OCI-LY3 (cell line): Measurements from ENCODE around the gene CDH4.
A peak's percentile ranks its signal among the peaks of the same experiment; 100 is the strongest.

Source experiments
- H2AFZ ChIP-seq: fragments of 200-600, 300-600 bp; shearing (Covaris generic); 2 replicates; pipeline ENCODE4 v1.6.0; 2014; ENCODE audit warnings: antibody characterized with exemption, low read depth, low read length
- H3K27ac ChIP-seq: fragments of 200-600, 300-600 bp; sonication (generic); 2 replicates; pipeline ENCODE4 v1.5.1; 2014; ENCODE audit warnings: mild to moderate bottlenecking, low read length, moderate library complexity, mixed read lengths
- H3K27me3 ChIP-seq: fragments of 200-600, 300-600 bp; sonication (generic); 2 replicates; pipeline ENCODE4 v1.6.1; 2014; ENCODE audit warnings: low read depth, low read length, mixed read lengths
- H3K36me3 ChIP-seq: fragments of 200-600, 300-600 bp; sonication (generic); replicated peaks from 2 replicates; pipeline ENCODE3; 2014; ENCODE audit warnings: low read depth, low read length, mixed read lengths
- H3K4me1 ChIP-seq: fragments of 300-600, 200-600 bp; sonication (generic); 2 replicates; pipeline ENCODE4 v1.6.1; 2014; ENCODE audit warnings: low read length, mixed read lengths
- H3K4me2 ChIP-seq: fragments of 200-600, 300-600 bp; sonication (generic); 2 replicates; pipeline ENCODE4 v1.6.1; 2014; ENCODE audit warnings: low read length, mixed read lengths
- H3K4me3 ChIP-seq: fragments of 300-600, 200-600 bp; sonication (generic); 2 replicates; pipeline ENCODE4 v1.5.1; 2014; ENCODE audit warnings: antibody characterized with exemption, mild to moderate bottlenecking, low read length, moderate library complexity
- H3K79me2 ChIP-seq: fragments of 300-600, 200-600 bp; shearing (Covaris generic); 2 replicates; pipeline ENCODE4 v1.6.1; 2014; ENCODE audit warnings: mild to moderate bottlenecking, low read length, mixed read lengths
- H3K9ac ChIP-seq: fragments of 300-600, 200-600 bp; shearing (Covaris generic); 2 replicates; pipeline ENCODE4 v1.6.0; 2014; ENCODE audit warnings: mild to moderate bottlenecking, low read length, moderate library complexity
- H3K9me3 ChIP-seq: fragments of 200-600, 300-600 bp; shearing (Covaris generic); 2 replicates; pipeline ENCODE4 v1.6.1; 2014; ENCODE audit warnings: low read length, mixed read lengths; ENCODE audit not compliant: insufficient read depth
- H4K20me1 ChIP-seq: fragments of 200-600, 300-600 bp; sonication (generic); 2 replicates; pipeline ENCODE4 v1.6.1; 2016; ENCODE audit warnings: low read length, mixed read lengths; ENCODE audit not compliant: insufficient read depth
- CTCF ChIP-seq: fragments of 200-600, 300-600 bp; sonication (generic); IDR thresholded peaks from 2 replicates; pipeline ENCODE4 v1.5.1; 2014; ENCODE audit warnings: antibody characterized with exemption, low read length, low read depth
- EZH2phosphoT487 ChIP-seq: fragments of 200-600 bp; shearing (Covaris generic); IDR thresholded peaks from 2 replicates; pipeline ENCODE4 v1.6.1; 2018; ENCODE audit warnings: antibody characterized with exemption, mixed run types, low read depth

Gene CDH4

DNA sequence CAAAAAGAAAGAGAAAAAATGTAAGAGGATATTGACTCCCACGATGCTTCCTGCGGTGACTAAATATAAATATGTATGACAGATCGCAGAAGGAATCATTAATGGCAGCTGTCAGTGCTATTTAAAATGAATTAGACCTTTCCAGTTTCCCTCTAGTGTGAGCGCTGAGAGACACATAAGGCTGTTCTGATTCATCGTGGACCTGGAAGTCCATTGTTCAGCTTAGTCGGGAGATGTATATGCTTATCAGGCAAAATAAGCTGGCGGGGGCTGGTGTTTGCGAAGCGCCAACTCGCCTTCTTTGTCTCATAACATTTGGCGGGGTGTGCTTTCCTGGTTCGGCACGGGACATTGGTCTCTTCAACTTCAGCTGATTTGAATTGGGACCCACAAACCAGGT lies 95.4 kb downstream of the CDH4 start:
- Histone ChIP-seq H2AFZ (no peak overlapping the region), H3K4me1 (no peaks in the 10 kb centered on the region), H3K79me2 (no peaks in the 10 kb centered on the region), H3K4me2 (no peak overlapping the region), H4K20me1 (no peaks in the 10 kb centered on the region), H3K9me3 (no peaks in the 10 kb centered on the region), H3K4me3 (no peak overlapping the region), H3K9ac (no peak overlapping the region), H3K27me3 (no peaks in the 10 kb centered on the region), H3K27ac (no peak overlapping the region), H3K36me3 (no peaks in the 10 kb centered on the region)
- TF ChIP-seq EZH2phosphoT487: no peak
- TF ChIP-seq CTCF: no peak

DNA sequence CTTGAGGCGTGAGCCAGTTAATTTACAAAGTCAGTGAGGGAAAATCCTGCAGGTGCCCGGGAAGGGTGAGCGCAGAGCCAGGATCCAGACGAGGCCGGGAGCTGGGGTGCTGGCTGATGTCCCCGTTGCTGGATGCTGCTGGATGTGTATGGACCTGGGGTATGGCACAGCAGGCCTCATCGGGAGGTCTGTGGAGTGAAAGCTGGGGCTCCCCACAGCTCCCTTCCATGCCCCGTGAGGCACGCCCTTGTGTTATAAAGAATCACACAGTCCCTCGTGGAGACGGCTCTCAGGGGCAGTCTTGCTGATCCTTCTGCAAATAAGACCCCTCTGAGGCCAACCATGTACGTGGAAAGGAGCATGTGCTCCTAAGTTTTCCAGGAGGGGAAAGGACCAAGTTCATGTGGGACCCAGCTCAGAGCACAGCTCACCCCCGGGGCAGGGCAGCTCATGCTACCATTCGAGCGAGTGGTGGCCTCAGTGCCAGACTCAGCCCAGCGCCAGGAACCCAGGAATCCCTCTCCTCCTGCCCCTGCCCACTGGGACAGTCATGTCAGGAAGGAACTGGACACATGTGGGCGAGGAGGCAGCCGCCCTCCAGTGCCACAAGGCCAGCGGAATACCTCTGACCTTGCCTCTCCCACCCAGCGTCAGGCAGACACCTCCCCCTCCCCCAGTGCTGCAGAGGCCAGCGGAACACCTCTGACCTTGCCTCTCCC lies 97.5 kb downstream of the CDH4 start:
- Histone ChIP-seq H3K79me2 (no peaks in the 10 kb centered on the region), H2AFZ (no peak overlapping the region), H3K9ac (no peak overlapping the region), H3K4me1 (no peaks in the 10 kb centered on the region), H3K4me3 (no peak overlapping the region), H3K27ac (no peak overlapping the region), H4K20me1 (no peaks in the 10 kb centered on the region), H3K4me2 (no peak overlapping the region), H3K36me3 (no peaks in the 10 kb centered on the region), H3K9me3 (no peaks in the 10 kb centered on the region), H3K27me3 (no peaks in the 10 kb centered on the region)
- TF ChIP-seq CTCF: no peak
- no peak for TF ChIP-seq EZH2phosphoT487

GRCh38 chr20:61350500-61351250 lies 98.6 kb downstream of the CDH4 start:
- Histone ChIP-seq H3K4me3 (no peak overlapping the region), H3K79me2 (no peaks in the 10 kb centered on the region), H3K27ac (no peak overlapping the region), H2AFZ (no peak overlapping the region), H3K36me3 (no peaks in the 10 kb centered on the region), H3K27me3 (no peaks in the 10 kb centered on the region), H3K9me3 (no peaks in the 10 kb centered on the region), H4K20me1 (no peaks in the 10 kb centered on the region), H3K4me2 (no peak overlapping the region), H3K9ac (no peak overlapping the region), H3K4me1 (no peaks in the 10 kb centered on the region)
- no peak for TF ChIP-seq EZH2phosphoT487
- TF ChIP-seq CTCF: 0 out of 2 replicates have a peak, but pooled peaks have one; percentile 5
